ENCODE results near the gene AKAP7. TPM values are rescaled to one million over a fixed set of nuclear protein-coding genes. Genes with fewer than 3 reads are reported as not detected.

The AKAP7 gene
- total and polyA plus RNA-seq, 2 donors (not counting 3 experiments of a cell fraction or from before 2014, with no cell fraction given) = 0.76 to 3.3 TPM

GRCh38 chr6:131112249-131112648 is 23.0 kb upstream of the AKAP7 start:
- Histone ChIP-seq H3K4me2 (ENCODE audit: insufficient read depth, low read length) (no peak overlapping the region), H4K20me1 (replicated peaks; ENCODE audit: control insufficient read depth, extremely low read depth, insufficient read depth, low read length) (no peaks in the 10 kb centered on the region), H3K4me3 (replicated peaks in 1 of 3; ENCODE audit: insufficient read depth in 1 of 3, low read depth in 1 of 3, low read length in 3 of 3) (no peak overlapping the region), H3K4me1 (ENCODE audit: control insufficient read depth, extremely low read depth, insufficient read depth, low read length) (peaks cover 7% of the 10 kb centered on the region), H2AFZ (ENCODE audit: low read depth, low read length) (no peak overlapping the region), H3K36me3 (ENCODE audit: control insufficient read depth in 2 of 2, extremely low read depth in 1 of 2, insufficient read depth in 2 of 2, low read length in 2 of 2) (no peaks in the 10 kb centered on the region), H3K27me3 (ENCODE audit: control insufficient read depth in 2 of 2, insufficient read depth in 2 of 2, low read length in 2 of 2) (no peaks in the 10 kb centered on the region), H3K9me1 (replicated peaks; ENCODE audit: control insufficient read depth, extremely low read depth, insufficient read depth, low read length) (no peaks in the 10 kb centered on the region), H3K9ac (replicated peaks; ENCODE audit: extremely low read depth, insufficient read depth, low read length) (no peak overlapping the region), H3K79me2 (ENCODE audit: control insufficient read depth, insufficient read depth, low read length) (no peaks in the 10 kb centered on the region), H3K27ac (ENCODE audit: insufficient read depth, low read depth, low read length) (no peak overlapping the region), H3K9me3 (replicated peaks; ENCODE audit: control insufficient read depth, insufficient read depth, low read length) (no peaks in the 10 kb centered on the region)
- ChIA-PET CTCF (interaction anchor here (1.3 to 10.1 kb wide), 2 partner anchors 206 to 225 kb away, joined by 3 to 436 read pairs; no protein-coding TSS in a partner anchor), POLR2A (no interaction called here)
- dilution Hi-C loops (cut with MboI; ENCODE audit: extremely low pct_ligation_motif_present, low sequenced_read_pairs) (no loop called here), intact Hi-C loops (cut with micrococcal nuclease) (no loop called here)
- no peak for TF ChIP-seq JUN (IDR thresholded peaks at IDR 0.05; ENCODE audit: borderline replicate concordance, insufficient read depth, insufficient read length, low read depth)
- no peak for TF ChIP-seq EZH2 (IDR thresholded peaks at IDR 0.05; ENCODE audit: borderline replicate concordance, low read depth, low read length, severe bottlenecking)
- no peak for TF ChIP-seq CTCF (IDR thresholded peaks at IDR 0.05; ENCODE audit: extremely low read depth in 1 of 2, insufficient read depth in 1 of 2, low read depth in 1 of 2, low read length in 2 of 2)
- no peak for TF ChIP-seq GATA2 (IDR thresholded peaks at IDR 0.05; ENCODE audit: insufficient read depth, insufficient read length, low read depth, low read length)
- no peak for TF ChIP-seq POLR2AphosphoS5 (IDR thresholded peaks at IDR 0.05; ENCODE audit: insufficient read depth, low read depth, low read length)
- TF ChIP-seq FOS (IDR thresholded peaks at IDR 0.05; ENCODE audit: borderline replicate concordance, insufficient read depth, low read length) = no peak
- TF ChIP-seq MYC (IDR thresholded peaks at IDR 0.05; ENCODE audit: low read depth, low read length) = no peak
- TF ChIP-seq POLR2A (IDR thresholded peaks at IDR 0.05; ENCODE audit: low read depth, low read length) = no peak
- TF ChIP-seq MAX (IDR thresholded peaks at IDR 0.05; ENCODE audit: insufficient read depth, insufficient read length) = no peak
- no TSS peak for BruUV-seq (replicated peaks)
- DNase-seq (ENCODE audit: low read depth, low spot score) (no peak), FAIRE-seq (no peak)
